Left ventricle myocardium superior (tissue), 1 donor: Measurements from ENCODE around the gene KIRREL3. TPM values are rescaled to one million over a fixed set of nuclear protein-coding genes. Genes with fewer than 3 reads are reported as not detected.

ENCODE experiments used
- ATAC-seq: fragments of 200-7000 bp; cut with Tn5 transposase; one replicate; pipeline ENCODE4 v1.9.1; 2020; ENCODE audit warnings: mild to moderate bottlenecking, moderate library complexity
- DNase-seq: peaks from one replicate; pipeline ENCODE4 v3.0.0-alpha.2; 2020
- intact Hi-C: fragments of 100-400 bp; cut with micrococcal nuclease; formaldehyde crosslinking; loops from one replicate; pipeline ENCODE4 v1.11.0; 2022
- total RNA-seq: library from RNA; stranded (reverse); fragmentation: NEBNext Ultra II Directional; extraction: Animal tissue kit (Norgen Biotek cat#: 25700); gene quantifications from one replicate; pipeline ENCODE4 v1.2.1, GENCODE V29; 2021
- donor health status: DM: no; HTN: yes; CAD: no; lungs with severe emphysema.

Gene KIRREL3
- total RNA-seq, 1 donor from 2014 or later = 0.35 TPM

- no peak for DNase-seq
- ATAC-seq = no peak
- intact Hi-C loops = no loop called here
Observed at GRCh38 chr11:126890561-126890960, 110.0 kb downstream of the KIRREL3 start.

GRCh38 chr11:126888115-126888712 lies 112.4 kb downstream of the KIRREL3 start:
- ATAC-seq (no peak), DNase-seq (no peak)
- intact Hi-C loops = no loop called here

- no peak for ATAC-seq
- intact Hi-C loops = no loop called here
- no peak for DNase-seq
Observed at GRCh38 chr11:126886636-126887035, 113.9 kb downstream of the KIRREL3 start.

GRCh38 chr11:126886085-126886484 lies 114.5 kb downstream of the KIRREL3 start:
- intact Hi-C loops = no loop called here
- no peak for DNase-seq
- ATAC-seq = no peak

GRCh38 chr11:126884594-126884993 lies 116.0 kb downstream of the KIRREL3 start:
- intact Hi-C loops = no loop called here
- DNase-seq (no peak), ATAC-seq (no peak)

- intact Hi-C loops = no loop called here
- no peak for DNase-seq
- ATAC-seq = no peak
Observed at GRCh38 chr11:126884192-126884591, 116.4 kb downstream of the KIRREL3 start.

GRCh38 chr11:126880872-126881271 lies 119.7 kb downstream of the KIRREL3 start:
- ATAC-seq (no peak), DNase-seq (no peak)
- intact Hi-C loops = no loop called here

- intact Hi-C loops = no loop called here
- no peak for DNase-seq
- ATAC-seq = no peak
Observed at GRCh38 chr11:126879516-126879915, 121.1 kb downstream of the KIRREL3 start.

GRCh38 chr11:126878913-126879482 lies 121.6 kb downstream of the KIRREL3 start:
- no peak for ATAC-seq
- intact Hi-C loops = no loop called here
- no peak for DNase-seq

- ATAC-seq (no peak), DNase-seq (no peak)
- intact Hi-C loops = no loop called here
Observed at GRCh38 chr11:126874831-126875230, 125.7 kb downstream of the KIRREL3 start.

GRCh38 chr11:126874276-126874675 lies 126.3 kb downstream of the KIRREL3 start:
- DNase-seq (no peak), ATAC-seq (no peak)
- intact Hi-C loops = no loop called here

- DNase-seq = no peak
- no peak for ATAC-seq
- intact Hi-C loops = no loop called here
Observed at GRCh38 chr11:126871792-126872191, 128.8 kb downstream of the KIRREL3 start.

- DNase-seq (no peak), ATAC-seq (no peak)
- intact Hi-C loops = no loop called here
Observed at GRCh38 chr11:126870021-126870420, 130.5 kb downstream of the KIRREL3 start.

- ATAC-seq (no peak), DNase-seq (no peak)
- intact Hi-C loops = no loop called here
Observed at GRCh38 chr11:126868741-126869140, 131.8 kb downstream of the KIRREL3 start.

- ATAC-seq = no peak
- no peak for DNase-seq
- intact Hi-C loops = no loop called here
Observed at GRCh38 chr11:126864934-126865333, 135.6 kb downstream of the KIRREL3 start.

- DNase-seq (no peak), ATAC-seq (no peak)
- intact Hi-C loops = no loop called here
Observed at GRCh38 chr11:126863294-126863997, 137.1 kb downstream of the KIRREL3 start.

GRCh38 chr11:126862664-126863243 lies 137.8 kb downstream of the KIRREL3 start:
- ATAC-seq (no peak), DNase-seq (no peak)
- intact Hi-C loops = no loop called here

GRCh38 chr11:126861796-126862459 lies 138.6 kb downstream of the KIRREL3 start:
- intact Hi-C loops = no loop called here
- DNase-seq = no peak

GRCh38 chr11:126857860-126858808 lies 142.4 kb downstream of the KIRREL3 start:
- ATAC-seq = no peak
- DNase-seq = no peak
- intact Hi-C loops = no loop called here

More at GRCh38 chr11:126861796-126862459, 138.6 kb downstream of the KIRREL3 start:
- no peak for ATAC-seq
